CD14-positive monocyte (primary cell): Measurements from ENCODE around the gene PHRF1. TPM values are rescaled to one million over a fixed set of nuclear protein-coding genes. Genes with fewer than 3 reads are reported as not detected.

Experiments
- DNase-seq, 3 donors: peaks; one replicate each; pipeline ENCODE4 v3.0.0-alpha.2; 2011 to 2022
- H2AFZ ChIP-seq: 2 replicates; pipeline ENCODE4 v1.6.0; 2012; ENCODE audit warnings: mild to moderate bottlenecking, low read depth, low read length, inconsistent platforms; ENCODE audit not compliant: insufficient read depth, poor library complexity, severe bottlenecking
- H3K27ac ChIP-seq, 2 donors: 1 replicate in 1 of 2; 2 replicates in 1 of 2; pipeline ENCODE4 v1.5.1; 2012 to 2013; ENCODE audit warnings: low read length in 2 of 2, control low read depth in 1 of 2, inconsistent platforms in 1 of 2, low read depth in 1 of 2, mild to moderate bottlenecking in 1 of 2
- H3K27me3 ChIP-seq, 2 donors: one replicate each; pipeline versions ENCODE4 v1.6.0 to v1.6.1; 2011 to 2013; ENCODE audit warnings: low read length in 2 of 2; ENCODE audit not compliant: control insufficient read depth in 2 of 2, insufficient read depth in 2 of 2
- H3K36me3 ChIP-seq, 2 donors: replicated peaks in 1 of 2; 1 replicate in 1 of 2; 2 replicates in 1 of 2; pipeline versions ENCODE4 v1.5.1 to v1.6.1; 2012 to 2013; ENCODE audit warnings: low read length in 2 of 2, control low read depth in 1 of 2, inconsistent platforms in 1 of 2, mild to moderate bottlenecking in 1 of 2; ENCODE audit not compliant: insufficient read depth in 2 of 2, control insufficient read depth in 1 of 2
- H3K4me1 ChIP-seq, 2 donors: 1 replicate in 1 of 2; 2 replicates in 1 of 2; pipeline versions ENCODE4 v1.5.1 to v1.6.1; 2012 to 2013; ENCODE audit warnings: low read length in 2 of 2, control low read depth in 1 of 2, inconsistent platforms in 1 of 2, mild to moderate bottlenecking in 1 of 2, moderate library complexity in 1 of 2; ENCODE audit not compliant: insufficient read depth in 2 of 2, control insufficient read depth in 1 of 2
- H3K4me2 ChIP-seq: replicated peaks from 2 replicates; pipeline ENCODE3; 2012; ENCODE audit warnings: low read length, moderate library complexity, mild to moderate bottlenecking; ENCODE audit not compliant: poor library complexity, severe bottlenecking; ENCODE audit errors: extremely low read depth
- H3K4me3 ChIP-seq, 3 experiments: fragments of 200-600 bp in 1 of 3; sonication (generic) in 1 of 3; replicated peaks in 1 of 3; 1 replicate in 2 of 3; 2 replicates in 1 of 3; pipeline ENCODE4 v1.5.1; 2011 to 2013; ENCODE audit warnings: low read length in 3 of 3, mild to moderate bottlenecking in 3 of 3, control low read depth in 2 of 3, low read depth in 2 of 3, inconsistent platforms in 1 of 3, moderate library complexity in 1 of 3
- H3K79me2 ChIP-seq: 2 replicates; pipeline ENCODE4 v1.6.0; 2012; ENCODE audit warnings: mild to moderate bottlenecking, control low read depth, inconsistent platforms, low read length, moderate library complexity; ENCODE audit not compliant: insufficient read depth
- H3K9ac ChIP-seq: 2 replicates; pipeline ENCODE4 v1.6.0; 2017; ENCODE audit warnings: low read length, mild to moderate bottlenecking; ENCODE audit not compliant: insufficient read depth, poor library complexity, severe bottlenecking
- H3K9me3 ChIP-seq, 2 donors: replicated peaks in 1 of 2; 1 replicate in 1 of 2; 2 replicates in 1 of 2; pipeline versions ENCODE4 v1.5.1 to v1.6.1; 2012 to 2013; ENCODE audit warnings: low read length in 2 of 2, control low read depth in 1 of 2; ENCODE audit not compliant: control insufficient read depth in 1 of 2, insufficient read depth in 1 of 2
- H4K20me1 ChIP-seq: 2 replicates; pipeline ENCODE4 v1.6.0; 2012; ENCODE audit warnings: mild to moderate bottlenecking, low read length, control low read depth, moderate library complexity; ENCODE audit not compliant: insufficient read depth
- H3K27ac Mint-ChIP-seq, 7 donors: one replicate each; pipeline ENCODE4 v1.8.0; 2020; ENCODE audit warnings: mild to moderate bottlenecking in 7 of 7, mixed read lengths in 7 of 7, moderate library complexity in 6 of 7, inconsistent platforms in 2 of 7
- H3K27me3 Mint-ChIP-seq, 3 donors: one replicate each; pipeline ENCODE4 v1.8.0; 2021 to 2022; ENCODE audit warnings: low read depth in 3 of 3, mild to moderate bottlenecking in 3 of 3, mixed read lengths in 3 of 3, moderate library complexity in 3 of 3, inconsistent platforms in 1 of 3
- H3K36me3 Mint-ChIP-seq, 2 donors: one replicate each; pipeline ENCODE4 v1.8.0; 2020; ENCODE audit warnings: mixed read lengths in 2 of 2, inconsistent platforms in 1 of 2, mild to moderate bottlenecking in 1 of 2
- H3K4me1 Mint-ChIP-seq: one replicate; pipeline ENCODE4 v1.8.0; 2020; ENCODE audit warnings: mild to moderate bottlenecking, mixed read lengths
- H3K4me3 Mint-ChIP-seq, 2 donors: one replicate each; pipeline ENCODE4 v1.8.0; 2020; ENCODE audit warnings: mild to moderate bottlenecking in 2 of 2, mixed read lengths in 2 of 2, moderate library complexity in 1 of 2
- H3K9me3 Mint-ChIP-seq, 7 donors: one replicate each; pipeline ENCODE4 v1.8.0; 2020 to 2022; ENCODE audit warnings: mixed read lengths in 7 of 7, mild to moderate bottlenecking in 6 of 7, moderate library complexity in 6 of 7, inconsistent platforms in 2 of 7
- CTCF ChIP-seq: fragments of 200-600 bp; IDR thresholded peaks from one replicate; pipeline ENCODE4 v1.8.0; 2022; ENCODE audit warnings: antibody characterized with exemption, mild to moderate bottlenecking
- WGBS: methylation state at CpG from one replicate; pipeline ENCODE4 v1.1.5; 2013; ENCODE audit warnings: missing lambda C conversion rate; ENCODE audit not compliant: insufficient coverage; 5-methylcytosine and 5-hydroxymethylcytosine counted together
- intact Hi-C, 2 donors: fragments of 100-400 bp; cut with micrococcal nuclease; formaldehyde crosslinking; loops; one replicate each; pipeline versions ENCODE4 v1.15.0 to v1.15.1; 2023
- polyA plus RNA-seq, 3 donors: library from polyadenylated mRNA; depleted of rRNA in 1 of 3; unstranded in 2 of 3; stranded (reverse) in 1 of 3; fragments of 300-500 nt in 2 of 3; fragments of >200 nt in 1 of 3; fragmentation: Illumina TruSeq in 2 of 3; gene quantifications; 1 replicate in 2 of 3; 2 replicates in 1 of 3; pipeline ENCODE4 v1.2.3, GENCODE V29; 2012 to 2021

PHRF1 gene
- polyA plus RNA-seq, 3 donors = 1.3 to 11.1 (median 3.3) TPM

GRCh38 chr11:656866-657265, 80.6 kb downstream of the PHRF1 start:
- DNase-seq = no peak
- Mint-ChIP-seq H3K27me3 (peaks cover 2 to 4% (median 2%) of the 10 kb centered on the region in 3 donors), H3K4me3 (no peak overlapping the region), H3K9me3 (peaks cover 0 to 12% (median 4%) of the 10 kb centered on the region in 7 donors), H3K36me3 (peaks cover 40 to 81% of the 10 kb centered on the region in 2 donors), H3K4me1 (no peaks in the 10 kb centered on the region), H3K27ac (no peak overlapping the region)
- intact Hi-C loops = no loop called here
- Histone ChIP-seq H3K4me1 (no peaks in the 10 kb centered on the region), H3K9me3 (peaks cover 0 to 6% of the 10 kb centered on the region in 2 donors), H3K4me2 (no peak overlapping the region), H3K36me3 (peaks cover 44 to 58% of the 10 kb centered on the region in 2 donors), H3K27ac (no peak overlapping the region), H3K4me3 (no peak overlapping the region), H2AFZ (no peak overlapping the region), H3K9ac (no peak overlapping the region), H3K79me2 (no peaks in the 10 kb centered on the region), H3K27me3 (no peaks in the 10 kb centered on the region), H4K20me1 (no peaks in the 10 kb centered on the region)
- TF ChIP-seq CTCF = no peak
- 95% methylated on average over 6 of the region's 7 CpGs for WGBS

- no peak overlapping the region for H2AFZ ChIP-seq
- TF ChIP-seq CTCF = no peak
- H3K9me3 Mint-ChIP-seq = peaks cover 0 to 11% (median 4%) of the 10 kb centered on the region in 7 donors
Observed at GRCh38 chr11:657691-658126, 81.4 kb downstream of the PHRF1 start.

More at GRCh38 chr11:657691-658126, 81.4 kb downstream of the PHRF1 start:
- Histone ChIP-seq H3K27ac (no peak overlapping the region), H3K9me3 (peaks cover 0 to 6% of the 10 kb centered on the region in 2 donors), H3K79me2 (no peaks in the 10 kb centered on the region), H3K4me3 (no peak overlapping the region), H3K27me3 (no peaks in the 10 kb centered on the region), H3K36me3 (peaks cover 45 to 62% of the 10 kb centered on the region in 2 donors), H3K9ac (no peak overlapping the region), H3K4me1 (no peaks in the 10 kb centered on the region), H3K4me2 (no peak overlapping the region), H4K20me1 (peaks cover 8% of the 10 kb centered on the region)
- Mint-ChIP-seq H3K4me1 (no peaks in the 10 kb centered on the region), H3K27me3 (peaks cover 2 to 5% (median 2%) of the 10 kb centered on the region in 3 donors), H3K36me3 (peaks cover 36 to 82% of the 10 kb centered on the region in 2 donors), H3K27ac (peak overlapping the region in 1 of 7 donors; percentile 42), H3K4me3 (no peak overlapping the region)
- intact Hi-C loops = no loop called here
- no peak for DNase-seq
- 94% methylated on average over 14 of the region's 14 CpGs for WGBS
